SK-N-SH (cell line): Measurements from ENCODE around the gene GPR132. TPM values are rescaled to one million over a fixed set of nuclear protein-coding genes. Genes with fewer than 3 reads are reported as not detected.

Source experiments
- CTCF ChIA-PET: fragments of 300-600, 350-600 bp; formaldehyde crosslinking; extraction: SDS; loops from one replicate; lab custom pipeline; 2021; lab: Yijun Ruan, JAX
- POLR2A ChIA-PET: fragments of 350-600 bp; sonication (Branson Sonifier 250); formaldehyde crosslinking; extraction: SDS; loops from one replicate; lab custom pipeline; 2020; ENCODE audit warnings: antibody characterized with exemption, inconsistent platforms; lab: Yijun Ruan, JAX
- DNase-seq: peaks from one replicate; pipeline ENCODE4 v3.0.0; 2012
- H2AFZ ChIP-seq: fragments of 200-600 bp; sonication (generic); 2 replicates; pipeline ENCODE4 v1.8.1; 2016; ENCODE audit warnings: antibody characterized with exemption, mild to moderate bottlenecking, low read depth
- H3F3A ChIP-seq: fragments of 200-600 bp; sonication (generic); replicated peaks from 2 replicates; pipeline ENCODE3; 2016; ENCODE audit warnings: antibody characterized with exemption, mild to moderate bottlenecking; ENCODE audit not compliant: insufficient read depth
- H3K27ac ChIP-seq, 2 experiments: fragments of 200-500 bp in 1 of 2; fragments of 200-600 bp in 1 of 2; sonication (Bioruptor generic) in 1 of 2; sonication (generic), shearing (Covaris generic) in 1 of 2; 2 replicates each; pipeline versions ENCODE4 v1.5.1 to v1.6.1; 2014 to 2016; ENCODE audit warnings: low read depth in 2 of 2, inconsistent platforms in 1 of 2, low read length in 1 of 2, mild to moderate bottlenecking in 1 of 2, mixed read lengths in 1 of 2
- H3K27me3 ChIP-seq: fragments of 200-600 bp; sonication (generic), shearing (Covaris generic); 2 replicates; pipeline ENCODE4 v1.6.1; 2016; ENCODE audit warnings: mixed run types; ENCODE audit not compliant: insufficient read depth
- H3K36me3 ChIP-seq, 2 experiments: fragments of 200-500 bp in 1 of 2; fragments of 200-600 bp in 1 of 2; sonication (Bioruptor generic) in 1 of 2; sonication (generic) in 1 of 2; replicated peaks in 1 of 2; 2 replicates each; pipeline versions ENCODE3 to v1.5.1; 2014 to 2016; ENCODE audit warnings: low read length in 1 of 2, mild to moderate bottlenecking in 1 of 2; ENCODE audit not compliant: insufficient read depth in 2 of 2, control insufficient read depth in 1 of 2
- H3K4me1 ChIP-seq, 2 experiments: fragments of 200-500 bp in 1 of 2; fragments of 200-600 bp in 1 of 2; sonication (Bioruptor generic) in 1 of 2; sonication (generic), shearing (Covaris generic) in 1 of 2; 2 replicates each; pipeline versions ENCODE4 v1.5.1 to v1.6.1; 2014 to 2016; ENCODE audit warnings: low read depth in 1 of 2, low read length in 1 of 2, mixed run types in 1 of 2; ENCODE audit not compliant: insufficient read depth in 2 of 2, control insufficient read depth in 1 of 2
- H3K4me2 ChIP-seq: fragments of 200-600 bp; sonication (generic), shearing (Covaris generic); 2 replicates; pipeline ENCODE4 v1.6.1; 2017; ENCODE audit warnings: mixed run types
- H3K4me3 ChIP-seq, 2 experiments: fragments of 200-500 bp in 1 of 2; fragments of 200-600 bp in 1 of 2; sonication (Bioruptor generic) in 1 of 2; sonication (generic), shearing (Covaris generic) in 1 of 2; 2 replicates each; pipeline versions ENCODE4 v1.5.1 to v1.8.1; 2014 to 2016; ENCODE audit warnings: low read depth in 2 of 2, inconsistent platforms in 1 of 2, low read length in 1 of 2, mild to moderate bottlenecking in 1 of 2, mixed read lengths in 1 of 2, moderate library complexity in 1 of 2
- H3K79me2 ChIP-seq: fragments of 200-600 bp; sonication (generic); 2 replicates; pipeline ENCODE4 v1.8.1; 2017; ENCODE audit warnings: mild to moderate bottlenecking; ENCODE audit not compliant: insufficient read depth
- H3K9ac ChIP-seq: fragments of 200-600 bp; sonication (generic); 2 replicates; pipeline ENCODE4 v1.6.1; 2017; ENCODE audit warnings: mixed run types
- H3K9me2 ChIP-seq: fragments of 200-600 bp; sonication (generic); 2 replicates; pipeline ENCODE4 v1.6.1; 2017; ENCODE audit warnings: mixed run types
- H3K9me3 ChIP-seq: fragments of 200-600 bp; sonication (generic); 2 replicates; pipeline ENCODE4 v1.6.1; 2017; ENCODE audit warnings: mixed run types, mild to moderate bottlenecking, moderate library complexity
- H4K20me1 ChIP-seq: fragments of 200-600 bp; sonication (generic); 2 replicates; pipeline ENCODE4 v1.6.1; 2017; ENCODE audit warnings: mild to moderate bottlenecking, mixed run types; ENCODE audit not compliant: insufficient read depth
- CTCF ChIP-seq: fragments of 200-600 bp; sonication (generic); IDR thresholded peaks from 2 replicates; pipeline ENCODE4 v1.6.1; 2017; ENCODE audit warnings: antibody characterized with exemption, mild to moderate bottlenecking, moderate library complexity
- FOXJ3 ChIP-seq: sonication (generic); formaldehyde crosslinking; IDR thresholded peaks from 2 replicates; pipeline ENCODE4 v1.5.1; 2020; ENCODE audit warnings: mild to moderate bottlenecking, missing genetic modification reagents
- FOXM1 ChIP-seq: IDR thresholded peaks from 2 replicates; pipeline ENCODE4 v1.4.0; 2012; ENCODE audit warnings: low read depth, mild to moderate bottlenecking
- GABPA ChIP-seq: IDR thresholded peaks from 2 replicates; pipeline ENCODE4 v1.4.0; 2012; ENCODE audit warnings: low read depth, mild to moderate bottlenecking
- MEF2A ChIP-seq: IDR thresholded peaks from 2 replicates; pipeline ENCODE4 v1.4.0; 2012; ENCODE audit warnings: low read depth, borderline replicate concordance
- NFIC ChIP-seq: IDR thresholded peaks from 2 replicates; pipeline ENCODE4 v1.4.0; 2012; ENCODE audit warnings: borderline replicate concordance
- RAD21 ChIP-seq: IDR thresholded peaks from 2 replicates; pipeline ENCODE4 v1.6.1; 2012; ENCODE audit warnings: mild to moderate bottlenecking, low read length
- RFX5 ChIP-seq: IDR thresholded peaks from 2 replicates; pipeline ENCODE4 v1.6.1; 2012; ENCODE audit warnings: mild to moderate bottlenecking, improper control_type of control experiment, low read length
- RXRA ChIP-seq: IDR thresholded peaks from 2 replicates; pipeline ENCODE4 v1.4.0; 2012; ENCODE audit warnings: low read depth, mild to moderate bottlenecking, borderline replicate concordance
- SIN3A ChIP-seq: IDR thresholded peaks from 2 replicates; pipeline ENCODE4 v1.6.1; 2012; ENCODE audit warnings: low read depth, mild to moderate bottlenecking, low read length, moderate library complexity, borderline replicate concordance
- TEAD4 ChIP-seq: IDR thresholded peaks from 2 replicates; pipeline ENCODE4 v1.4.0; 2012; ENCODE audit warnings: mild to moderate bottlenecking, borderline replicate concordance; ENCODE audit not compliant: insufficient read depth
- USF1 ChIP-seq: IDR thresholded peaks from 2 replicates; pipeline ENCODE4 v1.4.0; 2012; ENCODE audit warnings: low read depth, borderline replicate concordance
- YY1 ChIP-seq: IDR thresholded peaks from 2 replicates; pipeline ENCODE4 v1.4.0; 2012; ENCODE audit warnings: low read depth, mild to moderate bottlenecking
- WGBS: methylation state at CpG from one replicate; pipeline ENCODE4 v1.1.6; 2017; ENCODE audit warnings: low lambda C conversion rate; 5-methylcytosine and 5-hydroxymethylcytosine counted together
- polyA plus RNA-seq, 3 experiments: library from polyadenylated mRNA; depleted of rRNA; stranded (reverse); fragments of >200 nt; gene quantifications; 2 replicates each; pipeline ENCODE4 v1.2.3, GENCODE V29; 2012
- TF ChIP-seq, protein P1 (sequence below): IDR thresholded peaks from 2 replicates; pipeline ENCODE4 v1.6.1; 2012; ENCODE audit warnings: mild to moderate bottlenecking, low read depth, low read length, moderate library complexity
- TF ChIP-seq, protein P2 (sequence below): fragments of 150-350 bp; IDR thresholded peaks from 2 replicates; pipeline ENCODE4 v1.6.1; 2017; ENCODE audit warnings: antibody characterized with exemption, low read length, low read depth, borderline replicate concordance
- TF ChIP-seq, protein P3 (sequence below): IDR thresholded peaks from 2 replicates; pipeline ENCODE4 v1.4.0; 2012; ENCODE audit warnings: low read depth, borderline replicate concordance

Gene GPR132
- polyA plus RNA-seq, 1 of the 3 experiments (the other 2 are of a cell fraction), result not detected

- 0 out of 2 replicates have a peak, but pooled peaks cover under 1% of the 10 kb centered on the region for H3K79me2 ChIP-seq
- no peak overlapping the region for H3K9ac ChIP-seq
- H3K36me3 ChIP-seq, result no peaks in the 10 kb centered on the region
- no peaks in the 10 kb centered on the region for H3K9me3 ChIP-seq
- DNase-seq, result no peak
- no peak for TF ChIP-seq FOXM1
- TF ChIP-seq FOXJ3 (CRISPR knock-in tag), result no peak
- no peak for TF ChIP-seq GABPA
- no peak for TF ChIP-seq USF1
- TF ChIP-seq, protein P1, sequence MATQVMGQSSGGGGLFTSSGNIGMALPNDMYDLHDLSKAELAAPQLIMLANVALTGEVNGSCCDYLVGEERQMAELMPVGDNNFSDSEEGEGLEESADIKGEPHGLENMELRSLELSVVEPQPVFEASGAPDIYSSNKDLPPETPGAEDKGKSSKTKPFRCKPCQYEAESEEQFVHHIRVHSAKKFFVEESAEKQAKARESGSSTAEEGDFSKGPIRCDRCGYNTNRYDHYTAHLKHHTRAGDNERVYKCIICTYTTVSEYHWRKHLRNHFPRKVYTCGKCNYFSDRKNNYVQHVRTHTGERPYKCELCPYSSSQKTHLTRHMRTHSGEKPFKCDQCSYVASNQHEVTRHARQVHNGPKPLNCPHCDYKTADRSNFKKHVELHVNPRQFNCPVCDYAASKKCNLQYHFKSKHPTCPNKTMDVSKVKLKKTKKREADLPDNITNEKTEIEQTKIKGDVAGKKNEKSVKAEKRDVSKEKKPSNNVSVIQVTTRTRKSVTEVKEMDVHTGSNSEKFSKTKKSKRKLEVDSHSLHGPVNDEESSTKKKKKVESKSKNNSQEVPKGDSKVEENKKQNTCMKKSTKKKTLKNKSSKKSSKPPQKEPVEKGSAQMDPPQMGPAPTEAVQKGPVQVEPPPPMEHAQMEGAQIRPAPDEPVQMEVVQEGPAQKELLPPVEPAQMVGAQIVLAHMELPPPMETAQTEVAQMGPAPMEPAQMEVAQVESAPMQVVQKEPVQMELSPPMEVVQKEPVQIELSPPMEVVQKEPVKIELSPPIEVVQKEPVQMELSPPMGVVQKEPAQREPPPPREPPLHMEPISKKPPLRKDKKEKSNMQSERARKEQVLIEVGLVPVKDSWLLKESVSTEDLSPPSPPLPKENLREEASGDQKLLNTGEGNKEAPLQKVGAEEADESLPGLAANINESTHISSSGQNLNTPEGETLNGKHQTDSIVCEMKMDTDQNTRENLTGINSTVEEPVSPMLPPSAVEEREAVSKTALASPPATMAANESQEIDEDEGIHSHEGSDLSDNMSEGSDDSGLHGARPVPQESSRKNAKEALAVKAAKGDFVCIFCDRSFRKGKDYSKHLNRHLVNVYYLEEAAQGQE, result no peak
- no peak for TF ChIP-seq RAD21
- no peak for TF ChIP-seq YY1
- TF ChIP-seq RXRA, result no peak
- TF ChIP-seq SIN3A, result no peak
- no peak for TF ChIP-seq CTCF
- H3K4me1 ChIP-seq, result no peaks in the 10 kb centered on the region
- POLR2A ChIA-PET, result no interaction called here
- WGBS, result 56% methylated on average over 6 of the region's 6 CpGs
- no peak overlapping the region for H3K27ac ChIP-seq
- no peak overlapping the region for H2AFZ ChIP-seq
- CTCF ChIA-PET, result interaction anchor here (1.7 kb wide), 1 partner anchor 9 kb away, joined by 5 read pairs; no protein-coding TSS in a partner anchor
- H3F3A ChIP-seq, result no peaks in the 10 kb centered on the region
- H3K9me2 ChIP-seq, result no peaks in the 10 kb centered on the region
- no peak overlapping the region for H3K4me2 ChIP-seq
- H4K20me1 ChIP-seq, result no peaks in the 10 kb centered on the region
- no peak overlapping the region for H3K4me3 ChIP-seq
- no peaks in the 10 kb centered on the region; the same call in 1 of the 2 replicates for H3K27me3 ChIP-seq
Measured at GRCh38 chr14:105099778-105100177, 34.5 kb upstream of the GPR132 start.

DNA sequence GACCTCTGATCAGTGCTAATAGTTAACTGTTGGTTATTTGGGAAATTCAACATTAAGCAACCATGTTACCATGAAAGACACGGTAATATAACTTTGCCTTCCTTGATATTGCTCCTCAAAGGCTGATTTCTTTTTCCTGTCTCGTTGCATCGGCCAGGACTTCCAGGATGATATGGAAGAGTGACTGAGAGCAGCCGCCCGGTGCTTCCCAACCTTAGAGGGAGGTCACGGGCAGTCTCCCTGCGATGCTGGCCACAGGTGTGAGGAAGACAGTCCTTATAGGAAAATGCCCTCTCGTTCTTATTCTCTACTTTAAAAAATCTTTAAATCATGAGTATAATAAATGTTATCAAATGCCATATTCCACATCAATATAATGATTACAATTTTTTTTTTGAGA, 33.1 kb upstream of the GPR132 start:
- 73% methylated on average over 8 of the region's 8 CpGs for WGBS
- Histone ChIP-seq H3K79me2 (0 out of 2 replicates have a peak, but pooled peaks cover 5% of the 10 kb centered on the region), H3F3A (no peaks in the 10 kb centered on the region), H3K4me1 (peaks cover 0 to 7% of the 10 kb centered on the region in 2 experiments; a peak in 1 of 4 replicates), H3K27ac (no peak overlapping the region), H3K4me3 (no peak overlapping the region), H3K36me3 (no peaks in the 10 kb centered on the region), H3K9ac (no peak overlapping the region), H2AFZ (no peak overlapping the region), H3K9me3 (no peaks in the 10 kb centered on the region), H3K9me2 (no peaks in the 10 kb centered on the region), H3K4me2 (no peak overlapping the region), H3K27me3 (no peaks in the 10 kb centered on the region), H4K20me1 (no peaks in the 10 kb centered on the region)
- no peak for DNase-seq
- POLR2A ChIA-PET, result no interaction called here
- CTCF ChIA-PET, result interaction anchor here (0.6 to 0.7 kb wide), 2 partner anchors 59 to 105 kb away, joined by 3 read pairs; no protein-coding TSS in a partner anchor
- TF ChIP-seq MEF2A (no peak), TEAD4 (no peak), CTCF (no peak), NFIC (no peak), FOXJ3 (CRISPR knock-in tag) (no peak), RFX5 (no peak)
- TF ChIP-seq, protein P2, sequence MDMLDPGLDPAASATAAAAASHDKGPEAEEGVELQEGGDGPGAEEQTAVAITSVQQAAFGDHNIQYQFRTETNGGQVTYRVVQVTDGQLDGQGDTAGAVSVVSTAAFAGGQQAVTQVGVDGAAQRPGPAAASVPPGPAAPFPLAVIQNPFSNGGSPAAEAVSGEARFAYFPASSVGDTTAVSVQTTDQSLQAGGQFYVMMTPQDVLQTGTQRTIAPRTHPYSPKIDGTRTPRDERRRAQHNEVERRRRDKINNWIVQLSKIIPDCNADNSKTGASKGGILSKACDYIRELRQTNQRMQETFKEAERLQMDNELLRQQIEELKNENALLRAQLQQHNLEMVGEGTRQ, result no peak
- TF ChIP-seq, protein P3, sequence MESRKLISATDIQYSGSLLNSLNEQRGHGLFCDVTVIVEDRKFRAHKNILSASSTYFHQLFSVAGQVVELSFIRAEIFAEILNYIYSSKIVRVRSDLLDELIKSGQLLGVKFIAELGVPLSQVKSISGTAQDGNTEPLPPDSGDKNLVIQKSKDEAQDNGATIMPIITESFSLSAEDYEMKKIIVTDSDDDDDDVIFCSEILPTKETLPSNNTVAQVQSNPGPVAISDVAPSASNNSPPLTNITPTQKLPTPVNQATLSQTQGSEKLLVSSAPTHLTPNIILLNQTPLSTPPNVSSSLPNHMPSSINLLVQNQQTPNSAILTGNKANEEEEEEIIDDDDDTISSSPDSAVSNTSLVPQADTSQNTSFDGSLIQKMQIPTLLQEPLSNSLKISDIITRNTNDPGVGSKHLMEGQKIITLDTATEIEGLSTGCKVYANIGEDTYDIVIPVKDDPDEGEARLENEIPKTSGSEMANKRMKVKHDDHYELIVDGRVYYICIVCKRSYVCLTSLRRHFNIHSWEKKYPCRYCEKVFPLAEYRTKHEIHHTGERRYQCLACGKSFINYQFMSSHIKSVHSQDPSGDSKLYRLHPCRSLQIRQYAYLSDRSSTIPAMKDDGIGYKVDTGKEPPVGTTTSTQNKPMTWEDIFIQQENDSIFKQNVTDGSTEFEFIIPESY, result no peak
